Endothelial cell of umbilical vein (primary cell): ENCODE measurements around the gene B3GALT5.

Source experiments
- CTCF ChIP-seq, 2 donors: IDR thresholded peaks; 1 replicate in 1 of 2; 2 replicates in 1 of 2; pipeline ENCODE4 v1.5.1; 2011; ENCODE audit warnings: low read length in 2 of 2, mild to moderate bottlenecking in 2 of 2, moderate library complexity in 2 of 2, control low read depth in 1 of 2, inconsistent platforms in 1 of 2, low read depth in 1 of 2; ENCODE audit not compliant: insufficient read depth in 1 of 2; ENCODE audit errors: extremely low read depth in 1 of 2
- EZH2 ChIP-seq: IDR thresholded peaks from 2 replicates; pipeline ENCODE4 v1.6.1; 2012; ENCODE audit warnings: borderline replicate concordance, low read depth, mild to moderate bottlenecking, moderate library complexity, low read length, inconsistent platforms; ENCODE audit not compliant: severe bottlenecking
- FOS ChIP-seq: IDR thresholded peaks from 2 replicates; pipeline ENCODE4 v1.6.1; 2011; ENCODE audit warnings: mild to moderate bottlenecking, low read length, moderate library complexity, borderline replicate concordance; ENCODE audit not compliant: insufficient read depth
- GATA2 ChIP-seq: IDR thresholded peaks from 2 replicates; pipeline ENCODE4 v1.7.0; 2011; ENCODE audit warnings: low read depth, mild to moderate bottlenecking, moderate library complexity, mixed read lengths, low read length; ENCODE audit not compliant: insufficient read length, insufficient read depth
- JUN ChIP-seq: IDR thresholded peaks from 2 replicates; pipeline ENCODE4 v1.6.1; 2011; ENCODE audit warnings: borderline replicate concordance, low read depth; ENCODE audit not compliant: insufficient read length, insufficient read depth
- MAX ChIP-seq: IDR thresholded peaks from 2 replicates; pipeline ENCODE4 v1.6.1; 2011; ENCODE audit not compliant: insufficient read depth, insufficient read length
- MYC ChIP-seq: IDR thresholded peaks from one replicate; pipeline ENCODE4 v1.6.1; 2011; ENCODE audit warnings: mild to moderate bottlenecking, low read depth, low read length
- POLR2A ChIP-seq: IDR thresholded peaks from 2 replicates; pipeline ENCODE4 v1.6.1; 2012; ENCODE audit warnings: low read depth, mild to moderate bottlenecking, control low read depth, low read length
- POLR2AphosphoS5 ChIP-seq: IDR thresholded peaks from 2 replicates; pipeline ENCODE4 v1.6.1; 2012; ENCODE audit warnings: low read depth, mild to moderate bottlenecking, control low read depth, low read length, moderate library complexity; ENCODE audit not compliant: insufficient read depth

- TF ChIP-seq CTCF (IDR thresholded peaks at IDR 0.05; ENCODE audit: extremely low read depth in 1 of 2, insufficient read depth in 1 of 2, low read depth in 1 of 2, low read length in 2 of 2), result no peak
- TF ChIP-seq POLR2A, result no peak
- TF ChIP-seq MYC, result no peak
- TF ChIP-seq POLR2AphosphoS5, result no peak
- no peak for TF ChIP-seq EZH2
- no peak for TF ChIP-seq JUN
- TF ChIP-seq MAX, result no peak
- TF ChIP-seq FOS, result no peak
- no peak for TF ChIP-seq GATA2
Observed at GRCh38 chr21:39664586-39664985, 51.8 kb downstream of the B3GALT5 start.
